ES-I3 (cell line): ENCODE results near the gene ROBO1.
"Not testable (repeated sequence)": the region's sequence is repeated elsewhere in the genome, so short reads cannot be mapped to it uniquely, and the experiment has no call there.

Experiments used
- H3K36me3 ChIP-seq: 2 replicates; pipeline ENCODE4 v1.6.1; 2013; ENCODE audit warnings: mild to moderate bottlenecking, low read length, control low read depth, moderate library complexity; ENCODE audit not compliant: insufficient read depth
- H3K4me1 ChIP-seq: 2 replicates; pipeline ENCODE4 v1.6.1; 2013; ENCODE audit warnings: mild to moderate bottlenecking, control low read depth, low read length; ENCODE audit not compliant: insufficient read depth
- H3K9ac ChIP-seq: 2 replicates; pipeline ENCODE4 v1.6.1; 2013; ENCODE audit warnings: low read depth, mild to moderate bottlenecking, low read length, moderate library complexity
- H3K9me3 ChIP-seq: 2 replicates; pipeline ENCODE4 v1.6.1; 2013; ENCODE audit warnings: mild to moderate bottlenecking, low read length, moderate library complexity; ENCODE audit not compliant: control insufficient read depth, insufficient read depth

ROBO1 gene

DNA sequence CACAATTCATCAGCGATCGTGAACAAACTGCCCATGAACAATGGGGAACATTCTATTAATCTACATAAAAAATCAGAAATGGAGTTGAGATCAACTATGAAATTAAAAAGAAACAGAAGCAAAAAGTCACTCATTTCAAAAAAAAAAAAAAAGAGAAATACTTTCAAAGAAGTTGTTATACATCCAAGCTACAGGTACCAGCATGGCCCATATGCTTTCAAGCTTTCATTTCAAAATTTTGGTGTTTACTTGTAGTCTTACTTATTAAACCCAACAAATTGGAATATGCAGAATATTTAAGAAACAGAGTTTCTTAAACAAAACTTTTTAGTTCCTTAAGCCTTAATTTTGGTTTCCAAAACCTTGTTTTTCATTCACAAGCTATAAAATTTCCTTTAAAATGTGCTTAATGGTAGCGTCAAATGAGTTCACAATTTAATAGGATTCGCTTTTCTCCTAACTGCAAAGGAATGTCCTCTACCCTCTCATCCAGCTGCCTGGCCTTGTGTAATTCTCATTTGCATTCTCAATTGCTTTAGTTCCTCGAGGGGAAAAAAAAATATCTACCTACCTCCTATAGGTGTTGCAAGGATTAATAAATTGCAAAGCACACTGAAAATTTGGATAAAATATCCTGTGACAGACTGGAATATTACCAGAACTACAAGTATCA, 565.2 kb downstream of the ROBO1 start:
- H3K9me3 ChIP-seq: no peaks in the 10 kb centered on the region
- H3K9ac ChIP-seq: no peak overlapping the region
- H3K4me1 ChIP-seq: peaks cover 18% of the 10 kb centered on the region; the same call in 1 of the 2 replicates
- no peaks in the 10 kb centered on the region for H3K36me3 ChIP-seq

DNA sequence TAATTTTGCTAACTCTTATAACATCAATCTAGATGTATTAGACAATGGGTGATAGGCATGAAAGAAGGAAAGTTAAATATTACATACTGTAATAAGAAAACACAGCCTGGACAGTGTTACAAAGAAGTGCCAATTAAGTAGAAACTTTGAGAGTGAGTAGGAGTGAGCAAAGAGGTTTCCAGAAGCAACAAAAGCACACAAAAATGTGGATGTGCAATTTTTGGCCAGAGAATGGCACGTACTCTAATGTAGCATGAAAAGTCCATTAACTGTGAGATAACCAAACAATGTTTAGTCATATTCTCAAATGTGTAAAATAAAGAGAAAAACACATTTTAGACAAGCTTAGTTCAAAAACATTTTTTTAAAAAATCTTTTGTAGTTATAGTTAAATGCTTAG, 567.3 kb downstream of the ROBO1 start:
- no peaks in the 10 kb centered on the region; the same call in 1 of the 2 replicates for H3K9me3 ChIP-seq
- H3K9ac ChIP-seq: no peak overlapping the region
- H3K36me3 ChIP-seq: no peaks in the 10 kb centered on the region
- H3K4me1 ChIP-seq: peaks cover 18% of the 10 kb centered on the region; the same call in 1 of the 2 replicates

DNA sequence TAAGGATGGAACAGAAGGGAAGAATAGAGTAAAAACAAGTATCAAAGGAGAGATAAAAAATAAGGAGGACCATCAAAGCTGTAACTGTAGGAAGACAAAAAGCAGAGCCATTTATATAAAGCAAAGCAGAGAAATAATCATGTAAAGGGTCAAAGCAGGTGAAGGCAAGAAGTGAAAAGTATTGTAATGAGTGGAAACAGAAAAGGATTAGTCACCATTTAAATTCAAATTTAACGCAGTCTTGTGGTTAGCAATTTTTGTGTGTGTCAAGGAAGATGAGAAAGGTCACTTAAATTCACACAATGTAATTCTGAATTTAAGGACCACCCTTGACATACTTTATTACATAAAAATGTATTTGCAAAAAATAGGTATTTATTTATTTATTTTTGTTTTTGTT, 567.8 kb downstream of the ROBO1 start:
- H3K36me3 ChIP-seq: no peaks in the 10 kb centered on the region
- no peaks in the 10 kb centered on the region; the same call in 1 of the 2 replicates for H3K9me3 ChIP-seq
- H3K4me1 ChIP-seq: peaks cover 18% of the 10 kb centered on the region; the same call in 1 of the 2 replicates
- H3K9ac ChIP-seq: no peak overlapping the region

GRCh38 chr3:79187426-79187825, 580.4 kb downstream of the ROBO1 start:
- H3K9me3 ChIP-seq: no peaks in the 10 kb centered on the region
- no peaks in the 10 kb centered on the region for H3K4me1 ChIP-seq
- no peaks in the 10 kb centered on the region for H3K36me3 ChIP-seq
- H3K9ac ChIP-seq: no peak overlapping the region

DNA sequence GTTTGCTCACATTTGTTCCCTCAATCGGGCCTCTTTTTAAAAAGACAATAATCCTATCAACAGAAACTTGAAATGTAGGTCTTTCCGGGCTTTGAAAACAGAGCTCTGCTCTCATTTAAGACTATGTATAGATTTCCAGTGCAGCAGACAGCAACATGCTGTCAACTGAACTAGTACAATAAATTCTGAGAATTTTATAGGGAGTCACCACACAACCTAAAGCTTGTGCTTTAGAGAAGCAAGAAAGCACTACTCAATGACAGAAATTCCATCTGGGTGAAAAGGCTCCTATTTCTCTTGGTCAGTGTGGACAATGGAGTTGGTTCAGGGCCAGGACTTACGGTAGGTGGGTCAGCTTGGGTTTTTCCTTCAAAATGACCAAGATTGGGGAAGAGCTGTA, 583.5 kb downstream of the ROBO1 start:
- no peaks in the 10 kb centered on the region for H3K9me3 ChIP-seq
- no peaks in the 10 kb centered on the region for H3K4me1 ChIP-seq
- H3K9ac ChIP-seq: no peak overlapping the region
- H3K36me3 ChIP-seq: no peaks in the 10 kb centered on the region

DNA sequence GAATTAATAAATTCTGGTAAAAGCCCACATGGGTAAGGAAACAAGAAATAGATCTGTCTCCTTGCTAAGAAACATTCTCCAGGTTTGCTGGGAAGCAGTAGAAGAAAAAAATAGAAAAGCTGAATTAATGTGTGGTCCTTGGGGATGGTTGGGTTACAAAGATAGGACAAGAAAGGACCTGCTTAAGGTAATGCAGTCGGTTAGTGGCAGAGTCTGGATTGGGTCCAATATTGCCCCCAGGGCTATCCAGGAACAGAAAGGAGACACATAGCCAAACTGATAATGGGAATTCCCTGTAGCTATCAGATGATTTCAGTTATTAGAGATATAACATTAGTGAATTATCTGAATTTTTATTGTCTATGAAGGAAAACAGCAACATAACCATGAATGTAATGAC, 584.3 kb downstream of the ROBO1 start:
- Histone ChIP-seq H3K36me3 (no peaks in the 10 kb centered on the region), H3K9me3 (no peaks in the 10 kb centered on the region), H3K4me1 (peaks cover 6% of the 10 kb centered on the region; the same call in 1 of the 2 replicates), H3K9ac (no peak overlapping the region)

DNA sequence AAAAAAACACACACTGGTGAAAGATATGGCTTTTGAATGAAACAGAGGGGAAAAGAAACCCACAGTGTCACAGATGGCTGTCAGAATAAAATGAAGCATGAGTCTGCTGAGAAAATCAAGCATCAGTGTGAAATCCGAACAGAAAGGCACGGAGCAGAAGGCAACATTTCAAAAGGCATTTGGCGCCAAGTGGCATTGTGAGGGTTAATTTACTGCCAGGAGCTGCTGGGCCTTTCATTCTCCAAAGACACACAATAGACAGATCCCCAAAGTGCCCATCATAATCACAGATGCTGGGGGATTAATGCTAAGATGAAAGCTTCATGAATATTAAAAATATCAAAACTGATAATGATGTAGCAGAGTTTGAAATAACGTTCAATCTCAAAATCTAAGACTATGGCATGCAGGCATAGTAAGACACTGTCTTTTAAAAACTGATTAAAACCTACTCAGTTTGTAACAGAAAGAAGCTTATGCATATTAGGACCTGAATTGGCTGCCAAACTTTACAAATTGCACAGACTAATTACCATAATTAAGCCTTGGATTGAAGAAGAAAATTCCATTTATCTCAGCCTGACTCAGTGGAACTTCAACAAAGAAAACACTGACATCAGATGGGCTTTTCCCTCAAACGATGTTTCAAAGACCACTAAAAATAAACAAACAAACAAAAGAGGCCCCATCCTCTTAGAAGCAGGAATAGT, 589.2 kb downstream of the ROBO1 start:
- Histone ChIP-seq H3K9me3 (no peaks in the 10 kb centered on the region), H3K36me3 (no peaks in the 10 kb centered on the region)

DNA sequence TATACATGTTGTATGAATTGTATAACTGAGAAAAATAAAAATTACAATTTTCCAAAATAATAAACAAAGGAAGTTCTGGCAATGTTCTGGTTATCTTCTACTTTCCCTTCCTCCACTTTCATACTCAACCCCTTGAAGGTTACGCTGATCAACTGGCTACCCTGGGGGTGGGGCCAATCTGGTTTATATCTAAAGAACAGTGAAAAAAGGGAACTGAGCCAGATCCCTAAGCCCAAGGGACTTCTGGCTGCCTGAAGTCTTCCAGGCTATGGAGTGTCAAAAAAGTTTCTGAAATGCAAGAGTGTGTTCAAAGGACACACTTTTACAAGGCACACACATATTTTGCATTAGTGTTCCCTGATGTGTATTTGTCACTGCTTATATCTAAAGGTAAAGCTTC, 591.9 kb downstream of the ROBO1 start:
- Histone ChIP-seq H3K36me3 (no peaks in the 10 kb centered on the region), H3K9ac (no peak overlapping the region), H3K9me3 (no peaks in the 10 kb centered on the region), H3K4me1 (peaks cover 6% of the 10 kb centered on the region; the same call in 1 of the 2 replicates)

More for the DNA sequence above, 589.2 kb downstream of the ROBO1 start:
- Histone ChIP-seq H3K9ac (no peak overlapping the region), H3K4me1 (peaks cover 6% of the 10 kb centered on the region; the same call in 1 of the 2 replicates)

- not testable (repeated sequence) for H3K9me3 ChIP-seq, H3K9ac ChIP-seq, H3K4me1 ChIP-seq, H3K36me3 ChIP-seq
Measured at GRCh38 chr3:79173259-79173658, 594.5 kb downstream of the ROBO1 start.

DNA sequence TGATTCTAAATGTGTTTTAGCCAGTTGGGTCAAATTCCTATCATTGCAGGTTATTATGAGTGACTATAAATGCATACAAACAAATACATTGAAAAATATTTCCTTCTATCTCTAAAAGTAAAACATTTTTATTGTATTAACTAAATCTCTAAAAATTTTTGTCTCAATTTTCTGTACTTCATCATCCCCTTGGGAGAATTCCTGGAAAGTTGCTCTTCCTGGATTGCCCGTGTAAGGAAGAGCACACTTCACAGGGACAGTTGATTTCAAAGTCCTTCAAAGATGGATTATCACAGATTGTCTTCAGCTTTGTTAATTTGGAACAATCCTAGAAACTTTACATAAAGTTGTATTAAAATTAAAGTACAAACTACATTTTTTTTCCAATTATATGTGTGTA, 595.6 kb downstream of the ROBO1 start:
- Histone ChIP-seq H3K4me1 (peaks cover 11% of the 10 kb centered on the region; the same call in 1 of the 2 replicates), H3K9ac (no peak overlapping the region), H3K9me3 (no peaks in the 10 kb centered on the region), H3K36me3 (no peaks in the 10 kb centered on the region)

GRCh38 chr3:79170021-79170420, 597.8 kb downstream of the ROBO1 start:
- no peaks in the 10 kb centered on the region for H3K9me3 ChIP-seq
- no peaks in the 10 kb centered on the region for H3K36me3 ChIP-seq
- no peak overlapping the region for H3K9ac ChIP-seq
- peaks cover 11% of the 10 kb centered on the region; the same call in 1 of the 2 replicates for H3K4me1 ChIP-seq

DNA sequence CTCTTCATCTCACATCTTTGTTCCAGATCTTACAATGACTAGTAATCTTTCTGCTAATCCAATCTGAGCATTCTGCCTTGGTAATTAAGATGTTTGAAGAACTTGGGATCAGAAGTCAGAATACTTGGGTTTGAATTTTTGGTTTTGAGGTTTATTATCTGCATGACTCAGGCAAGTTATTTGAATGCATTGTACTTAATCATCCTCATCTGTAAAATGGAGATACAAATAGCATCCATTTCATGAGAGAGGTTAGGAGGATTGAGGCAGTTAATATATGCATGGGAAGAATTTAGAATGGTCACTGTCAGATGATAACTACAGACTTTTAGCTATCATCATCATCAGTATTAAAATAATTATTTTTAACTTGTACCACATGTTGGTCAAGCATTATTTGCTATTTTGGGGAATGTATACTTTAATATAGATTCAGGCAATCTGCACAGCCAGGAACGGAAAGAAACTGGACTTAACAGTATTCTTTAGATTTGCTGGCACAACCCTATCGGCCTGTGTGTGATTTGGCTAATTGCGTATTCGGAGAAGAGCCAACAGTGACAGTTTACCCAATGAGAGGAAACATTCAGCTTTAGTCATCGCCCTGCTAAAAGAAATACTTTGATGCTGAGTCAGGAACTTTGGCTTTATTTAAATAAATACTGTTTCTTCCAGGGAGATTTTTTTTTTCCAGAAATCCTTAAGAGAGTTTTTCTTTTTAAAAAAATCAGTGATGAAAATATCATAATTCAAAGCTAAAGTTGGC, 600.0 kb downstream of the ROBO1 start:
- no peak overlapping the region for H3K9ac ChIP-seq
- peaks cover 11% of the 10 kb centered on the region; the same call in 1 of the 2 replicates for H3K4me1 ChIP-seq
- H3K9me3 ChIP-seq: no peaks in the 10 kb centered on the region
- no peaks in the 10 kb centered on the region for H3K36me3 ChIP-seq

DNA sequence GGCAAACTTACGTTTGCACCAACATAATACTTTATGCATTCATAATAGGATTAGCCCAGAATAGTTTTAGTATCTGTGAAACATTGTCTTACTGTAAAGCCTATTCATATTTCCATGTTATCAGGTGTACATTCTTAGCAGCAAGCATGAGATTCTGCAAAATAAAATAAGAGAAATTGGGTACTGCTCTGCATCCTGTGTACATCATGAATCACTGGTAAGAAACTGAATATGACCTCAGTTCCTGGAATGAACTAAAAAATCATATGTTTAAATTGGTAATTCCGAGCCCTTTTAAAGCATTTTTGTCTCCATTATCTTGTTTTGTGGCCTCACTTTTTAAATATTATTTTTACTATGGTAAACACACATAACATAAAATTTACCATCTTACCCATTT, 605.1 kb downstream of the ROBO1 start:
- H3K36me3 ChIP-seq: no peaks in the 10 kb centered on the region
- H3K9ac ChIP-seq: no peak overlapping the region
- H3K4me1 ChIP-seq: peaks cover 2% of the 10 kb centered on the region; the same call in 1 of the 2 replicates
- H3K9me3 ChIP-seq: no peaks in the 10 kb centered on the region

- no peak overlapping the region for H3K9ac ChIP-seq
- no peaks in the 10 kb centered on the region for H3K9me3 ChIP-seq
- no peaks in the 10 kb centered on the region; the same call in 1 of the 2 replicates for H3K4me1 ChIP-seq
- H3K36me3 ChIP-seq: no peaks in the 10 kb centered on the region
Measured at GRCh38 chr3:79161941-79162340, 605.9 kb downstream of the ROBO1 start.
